Measurements from ENCODE around the gene LRRC52. TPM values are rescaled to one million over a fixed set of nuclear protein-coding genes. Genes with fewer than 3 reads are reported as not detected.
"Not testable (repeated sequence)": the region's sequence is repeated elsewhere in the genome, so short reads cannot be mapped to it uniquely, and the experiment has no call there.

LRRC52 gene
- polyA plus RNA-seq, 10 donors: 0.15 to 0.27 (median 0.22) TPM; not detected in 5

DNA sequence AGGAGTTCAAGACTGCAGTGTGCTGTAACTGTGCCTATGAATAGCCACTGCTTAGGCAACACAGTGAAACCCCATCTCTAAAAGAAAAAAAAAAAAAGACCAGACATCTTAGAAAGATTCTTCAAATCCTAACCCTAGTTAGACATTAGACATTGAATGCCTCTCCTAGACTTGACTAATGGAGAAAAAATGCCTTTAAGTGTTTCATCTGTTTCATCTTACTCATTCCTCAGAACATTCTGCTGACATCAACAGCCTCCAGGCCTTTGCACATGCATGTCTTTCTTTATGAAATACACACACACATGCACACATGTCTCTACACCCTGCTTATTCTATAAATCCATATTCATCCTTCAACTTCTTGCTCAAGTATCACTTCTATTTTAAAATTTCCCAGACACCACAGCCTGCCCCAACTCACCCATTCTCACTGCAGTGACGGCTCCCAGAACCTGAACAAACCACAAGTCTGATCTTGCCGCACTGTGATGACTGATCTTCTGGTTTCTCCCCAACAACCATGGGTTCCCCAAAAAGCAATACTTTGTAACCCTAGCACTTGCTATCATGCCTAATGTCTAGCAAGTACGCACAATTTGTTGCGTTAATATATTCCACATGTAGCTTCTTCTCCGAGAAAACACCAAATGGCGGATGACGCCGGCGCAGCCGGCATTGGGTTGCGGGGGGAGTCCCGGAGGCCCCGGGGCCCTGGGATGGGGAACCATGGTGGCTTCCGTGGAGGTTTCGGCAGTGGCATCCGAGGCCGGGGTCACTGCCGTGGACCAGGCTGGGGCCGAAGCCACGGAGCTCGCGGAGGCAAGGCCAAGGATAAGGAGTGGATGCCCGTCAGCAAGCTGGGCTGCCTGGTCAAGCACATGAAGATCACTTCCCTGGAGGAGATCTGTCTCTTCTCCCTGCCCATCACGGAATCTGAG is 37.4 kb downstream of the LRRC52 start:
- peak in 1 of 3 donors; percentile 52 for DNase-seq

GRCh38 chr1:165581926-165582325 is 38.1 kb downstream of the LRRC52 start:
- DNase-seq: no peak

DNA sequence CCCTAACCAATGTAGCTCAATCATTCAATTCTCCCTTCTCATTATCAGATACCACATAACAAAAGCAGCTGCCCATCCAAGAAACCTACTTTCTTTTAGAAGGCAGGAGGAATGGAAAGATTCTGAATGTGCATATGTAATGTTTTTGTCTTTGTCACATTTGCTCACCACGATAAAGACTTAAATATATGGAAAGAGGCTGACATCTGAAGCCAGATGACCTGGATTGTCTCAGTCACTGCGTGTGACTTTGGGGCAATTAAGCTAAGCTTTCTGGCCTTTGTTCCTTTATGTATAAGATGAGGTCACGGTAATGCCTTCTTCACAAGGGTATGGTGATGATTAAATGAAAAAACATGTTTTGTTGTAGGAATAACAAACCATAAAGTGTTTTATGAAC is 42.6 kb downstream of the LRRC52 start:
- no peak for DNase-seq

DNA sequence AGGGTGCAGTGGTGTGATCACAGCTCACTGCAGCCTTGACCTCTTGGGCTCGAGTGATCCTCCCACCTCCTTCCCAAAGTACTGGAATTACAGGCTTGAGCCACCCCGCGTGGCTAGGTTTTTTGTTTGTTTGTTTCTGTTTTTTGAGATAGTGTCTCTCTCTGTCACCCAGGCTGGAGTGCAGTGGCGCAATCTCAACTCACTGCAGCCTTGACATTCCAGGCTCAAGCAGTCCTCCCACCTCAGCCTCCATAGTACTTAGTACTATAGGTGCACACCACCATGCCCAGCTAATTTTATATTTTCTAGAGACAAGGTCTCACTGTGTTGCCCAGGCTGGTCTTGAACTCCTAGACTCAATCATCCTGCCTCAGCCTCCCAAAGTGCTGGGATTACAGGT is 47.6 kb downstream of the LRRC52 start:
- DNase-seq: not testable (repeated sequence)

DNA sequence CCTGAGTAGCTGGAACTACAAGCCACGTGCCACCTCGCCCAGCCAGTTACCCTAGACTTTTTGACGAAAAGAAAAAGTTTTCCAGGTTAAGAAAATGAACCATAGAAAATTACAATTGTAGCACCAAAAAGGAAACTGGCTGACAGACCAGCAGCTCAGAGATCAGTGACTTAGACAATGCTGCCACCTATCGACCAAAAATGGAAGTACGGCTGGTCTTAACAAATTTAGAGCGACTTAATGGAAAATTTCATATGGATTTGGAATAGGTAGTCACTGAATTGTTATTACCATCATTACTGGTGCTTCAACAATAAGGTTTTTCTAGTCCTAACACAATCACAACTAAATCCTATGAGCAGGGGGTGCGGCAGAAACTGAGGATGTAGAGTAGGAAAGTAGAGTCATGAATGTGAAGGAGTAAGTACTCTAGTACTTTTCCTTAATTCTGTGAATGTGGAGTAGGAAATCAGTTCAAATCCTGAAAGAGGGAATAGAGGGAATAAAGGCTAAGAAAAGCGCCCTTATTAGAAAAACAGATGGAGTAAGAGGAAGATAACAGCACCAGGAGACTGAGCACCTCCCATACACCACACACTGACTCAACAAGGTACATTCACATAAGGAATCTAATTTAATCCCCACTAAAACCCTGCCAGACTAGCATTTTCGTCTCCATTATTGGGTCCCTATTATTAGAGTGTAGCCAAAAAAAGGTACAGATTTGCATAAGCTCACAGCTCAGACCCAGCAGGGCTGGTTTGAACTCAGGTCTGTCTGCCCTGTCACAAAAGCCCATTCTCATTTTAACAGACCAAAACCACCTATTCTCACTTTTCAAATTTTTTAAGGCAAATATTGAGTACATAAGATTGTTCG is 49.4 kb downstream of the LRRC52 start:
- peak; percentile 82 to 92 (median 90) for DNase-seq

GRCh38 chr1:165595246-165595938 is 51.6 kb downstream of the LRRC52 start:
- peak; percentile 71 to 87 (median 78) for DNase-seq

DNA sequence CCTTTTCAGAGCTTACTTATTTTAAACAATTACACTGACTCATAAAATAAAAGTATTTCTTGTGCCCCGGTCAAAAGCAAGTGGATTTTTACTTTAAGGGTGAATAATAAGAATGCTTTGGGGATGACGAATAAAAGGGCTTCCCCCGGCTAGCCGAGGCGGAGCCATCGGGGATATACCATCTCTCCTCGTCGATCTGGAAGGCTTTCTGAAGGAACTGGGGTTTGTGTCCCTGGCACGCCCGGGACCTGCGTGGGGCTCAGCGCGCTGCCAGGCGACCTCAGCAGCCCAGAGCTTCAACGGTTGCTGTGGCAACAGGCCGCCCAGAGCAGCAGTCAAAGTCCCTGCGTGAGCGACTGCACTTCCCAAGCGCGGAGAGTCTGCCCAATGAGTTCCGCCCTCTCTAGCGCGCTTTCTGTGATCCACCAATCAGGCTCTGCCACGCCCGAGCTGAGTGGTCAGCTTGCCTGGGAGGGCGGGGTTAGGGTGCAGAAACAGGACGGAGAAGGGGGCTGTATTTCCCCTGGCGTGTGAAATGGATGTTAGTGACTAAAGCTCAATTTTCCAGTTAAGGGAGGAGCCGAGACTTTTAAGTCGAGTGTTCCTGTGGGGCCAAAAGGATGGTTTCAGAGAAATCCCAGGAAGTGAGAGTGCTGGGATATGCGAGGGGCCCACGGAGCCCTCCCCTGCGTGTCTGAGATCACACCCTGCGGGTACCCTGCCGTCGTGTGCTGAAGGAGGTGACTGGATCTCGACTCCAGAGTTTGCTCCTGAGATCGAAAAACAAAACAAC is 54.3 kb downstream of the LRRC52 start:
- peak; percentile 97 to 99 (median 98) for DNase-seq

DNA sequence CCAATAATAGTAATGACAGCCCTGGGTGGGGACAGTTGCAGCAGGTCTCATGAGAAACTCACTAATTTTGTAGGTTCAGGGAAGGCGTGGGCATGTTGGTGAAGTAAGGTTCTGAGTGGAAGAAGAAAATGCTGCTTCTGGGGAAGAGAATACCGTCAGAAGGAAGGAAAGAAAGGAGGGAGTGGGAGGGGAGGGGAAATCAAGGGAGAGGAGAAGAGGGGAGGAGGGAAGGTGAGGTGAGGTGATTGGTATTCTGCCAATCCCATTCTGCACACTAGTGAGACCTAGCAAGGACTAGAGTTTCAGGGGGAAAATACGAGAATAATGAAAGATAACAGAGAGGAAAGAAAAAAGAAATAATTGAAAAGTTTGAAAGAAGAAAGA is 54.9 kb downstream of the LRRC52 start:
- no peak for DNase-seq

DNA sequence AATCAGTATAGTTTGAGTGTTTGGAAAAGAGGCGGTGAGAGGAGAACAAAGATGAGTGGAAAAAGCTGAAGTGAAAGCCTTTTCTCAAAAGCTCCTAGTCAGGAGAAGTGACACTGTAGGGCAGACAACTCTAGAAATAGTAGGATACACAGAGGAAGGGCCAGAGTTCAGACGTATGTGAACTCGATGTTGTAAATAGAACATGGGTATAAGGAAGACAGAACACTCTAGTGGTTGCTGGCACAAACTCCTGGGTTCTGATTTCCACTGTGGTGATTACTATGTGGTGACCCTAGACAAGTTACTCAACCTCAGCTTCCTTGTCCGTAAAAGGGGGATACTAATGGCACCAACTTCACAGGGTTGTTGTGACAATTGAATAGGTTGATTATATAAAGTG is 57.0 kb downstream of the LRRC52 start:
- no peak for DNase-seq

DNA sequence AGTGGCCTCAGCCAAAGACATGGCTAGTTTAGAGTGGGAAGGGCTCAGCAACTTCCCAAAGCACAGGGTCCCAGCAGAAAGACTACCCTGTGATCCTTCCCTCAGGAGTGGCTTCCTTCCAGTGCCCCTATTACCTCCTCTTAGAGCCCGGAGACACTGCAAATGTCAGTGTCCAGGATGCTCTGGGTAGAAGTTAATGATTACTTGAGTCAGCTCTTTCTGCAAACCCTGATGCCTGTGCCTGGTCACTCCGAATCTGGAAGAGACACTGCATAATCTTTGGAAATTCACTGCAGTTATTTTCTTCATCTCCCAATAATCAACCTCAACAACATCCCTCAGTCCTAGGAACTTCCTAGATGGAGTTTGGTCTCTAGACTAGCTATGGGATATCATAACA is 60.0 kb downstream of the LRRC52 start:
- DNase-seq: no peak

DNA sequence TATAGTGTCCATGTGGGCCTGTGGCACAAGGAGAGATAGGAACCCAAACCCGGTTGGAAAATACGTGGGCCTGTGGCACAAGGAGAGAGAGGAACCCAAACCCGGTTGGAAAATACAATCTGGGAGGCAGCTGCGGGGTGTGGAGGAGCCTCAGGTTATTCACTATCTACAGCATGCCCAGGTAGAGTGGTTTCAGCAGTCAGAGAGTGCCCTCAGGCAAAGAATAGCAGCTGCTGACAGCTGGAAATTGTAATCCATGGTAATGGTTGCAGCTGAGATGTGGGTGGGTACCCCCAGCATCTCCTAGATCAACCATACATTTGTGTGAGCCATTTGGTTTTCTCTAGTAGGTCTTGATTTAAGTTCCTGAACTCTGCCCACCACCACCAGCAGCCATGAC is 61.4 kb downstream of the LRRC52 start:
- DNase-seq: no peak

GRCh38 chr1:165606676-165607075 is 62.9 kb downstream of the LRRC52 start:
- DNase-seq: not testable (repeated sequence)

DNA sequence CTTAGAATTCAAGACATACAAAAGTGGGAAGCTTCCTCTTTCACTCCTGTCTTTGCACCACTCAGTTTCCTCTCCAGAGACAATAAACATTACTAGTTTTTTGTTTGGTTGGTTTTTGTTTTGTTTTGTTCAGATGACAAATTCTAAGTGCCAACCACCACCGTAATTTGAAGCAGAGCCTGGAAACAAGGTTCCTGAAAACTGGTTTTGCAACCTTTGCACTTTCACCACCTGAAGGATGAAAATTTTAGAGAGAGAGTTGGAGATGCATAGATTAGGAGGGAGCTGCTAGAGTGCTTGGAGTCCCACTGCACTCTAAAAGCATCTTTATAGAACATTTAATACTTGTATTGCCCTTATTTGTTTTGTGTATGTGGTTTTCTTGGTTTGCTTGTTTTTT is 67.1 kb downstream of the LRRC52 start:
- DNase-seq: no peak

DNA sequence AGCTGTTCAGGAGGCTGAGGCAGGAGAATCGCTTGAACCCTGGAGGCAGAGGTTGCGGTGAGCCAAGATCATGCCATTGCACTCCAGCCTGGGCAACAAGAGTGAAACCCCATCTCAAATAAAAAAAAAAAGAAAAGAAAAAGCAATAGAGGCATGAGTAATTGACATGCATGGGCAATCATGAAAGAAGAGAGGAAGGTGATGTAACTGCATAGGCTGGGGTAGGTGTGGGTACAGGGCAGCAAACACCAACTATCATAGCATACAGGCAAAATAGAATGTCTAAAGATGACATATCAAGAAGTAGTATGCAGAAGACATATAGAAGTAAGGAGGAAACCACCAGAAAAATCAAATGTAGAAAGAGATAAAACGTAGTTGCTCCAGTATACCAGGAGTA is 68.3 kb downstream of the LRRC52 start:
- no peak for DNase-seq

Other genes with a start within 250 kb of the LRRC52 start
- gene LMX1A, start 187.3 kb upstream of the LRRC52 start, polyA plus RNA-seq (ENCODE audit: insufficient read length in 10 of 10): 1 to 10 TPM; 1.2 to 3.3 (median 1.8) TPM
- gene RXRG, start 98.9 kb upstream of the LRRC52 start, polyA plus RNA-seq (ENCODE audit: insufficient read length in 10 of 10): 10 to 100 TPM; 38.1 to 69.0 (median 48.7) TPM
- gene MGST3, start 87.2 kb downstream of the LRRC52 start, polyA plus RNA-seq (ENCODE audit: insufficient read length in 10 of 10): 100 to 1,000 TPM; 132 to 208 (median 171) TPM
- gene ALDH9A1, start 154.6 kb downstream of the LRRC52 start, polyA plus RNA-seq (ENCODE audit: insufficient read length in 10 of 10): 10 to 100 TPM; 39.3 to 55.5 (median 44.2) TPM
- gene TMCO1, start 224.9 kb downstream of the LRRC52 start, polyA plus RNA-seq (ENCODE audit: insufficient read length in 10 of 10): 10 to 100 TPM; 49.3 to 71.9 (median 55.7) TPM